Smooth muscle cell (in vitro differentiated cells): ENCODE measurements around the gene GSAP. TPM values are rescaled to one million over a fixed set of nuclear protein-coding genes. Genes with fewer than 3 reads are reported as not detected.

Experiments
- DNase-seq: peaks from one replicate; lab custom pipeline; 2025; ENCODE audit not compliant: unreplicated experiment; lab: John Stamatoyannopoulos, UW
- H2AFZ ChIP-seq: fragments of 200-600 bp; sonication (generic); 2 replicates; pipeline ENCODE4 v1.6.0; 2016; ENCODE audit warnings: antibody characterized with exemption, low read depth, mild to moderate bottlenecking
- H3F3A ChIP-seq: fragments of 200-600 bp; sonication (generic); 2 replicates; pipeline ENCODE4 v1.6.0; 2017; ENCODE audit warnings: antibody characterized with exemption, low read depth
- H3K27ac ChIP-seq: fragments of 200-600 bp; sonication (generic); 2 replicates; pipeline ENCODE4 v1.5.1; 2016; ENCODE audit warnings: low read depth, mild to moderate bottlenecking
- H3K27me3 ChIP-seq: fragments of 200-600 bp; sonication (generic); 2 replicates; pipeline ENCODE4 v1.6.1; 2016; ENCODE audit warnings: low read depth, mild to moderate bottlenecking
- H3K36me3 ChIP-seq: fragments of 200-600 bp; sonication (generic); 2 replicates; pipeline ENCODE4 v1.5.1; 2016; ENCODE audit warnings: low read depth
- H3K4me1 ChIP-seq: fragments of 200-600 bp; sonication (generic); 2 replicates; pipeline ENCODE4 v1.5.1; 2016; ENCODE audit warnings: low read depth
- H3K4me2 ChIP-seq: fragments of 200-600 bp; sonication (generic); 2 replicates; pipeline ENCODE4 v1.6.0; 2016; ENCODE audit warnings: mild to moderate bottlenecking
- H3K4me3 ChIP-seq: fragments of 200-600 bp; sonication (generic); 2 replicates; pipeline ENCODE4 v1.5.1; 2016; ENCODE audit warnings: mild to moderate bottlenecking
- H3K79me2 ChIP-seq: fragments of 200-600 bp; sonication (generic); 2 replicates; pipeline ENCODE4 v1.6.0; 2016; ENCODE audit warnings: low read depth, mild to moderate bottlenecking
- H3K9ac ChIP-seq: fragments of 200-600 bp; sonication (generic); 2 replicates; pipeline ENCODE4 v1.6.0; 2016; ENCODE audit warnings: low read depth
- H3K9me3 ChIP-seq: fragments of 200-600 bp; sonication (generic); replicated peaks from 2 replicates; pipeline ENCODE4 v1.5.1; 2016; ENCODE audit warnings: low read depth
- H4K20me1 ChIP-seq: fragments of 200-600 bp; sonication (generic); 2 replicates; pipeline ENCODE4 v1.6.0; 2016; ENCODE audit warnings: low read depth
- WGBS: methylation state at CpG from one replicate; pipeline ENCODE4 v1.1.7; 2016; ENCODE audit warnings: low lambda C conversion rate; 5-methylcytosine and 5-hydroxymethylcytosine counted together
- polyA plus RNA-seq: library from polyadenylated mRNA; unstranded; fragments of >200 nt; fragmentation: Nextera tagmentation; extraction: Ambion mirVana; gene quantifications from 2 replicates; pipeline ENCODE4 v1.2.1, GENCODE V29; 2016
- total RNA-seq: library from RNA; depleted of rRNA; stranded (reverse); fragments of >200 nt; gene quantifications from 2 replicates; pipeline ENCODE4 v1.2.3, GENCODE V29; 2014
- TF ChIP-seq, protein P1 (sequence below): fragments of 200-600 bp; sonication (generic); IDR thresholded peaks from 2 replicates; pipeline ENCODE4 v1.5.1; 2017; ENCODE audit warnings: borderline replicate concordance, mild to moderate bottlenecking, antibody characterized with exemption; ENCODE audit not compliant: insufficient read depth, poor library complexity, severe bottlenecking

The GSAP gene
- total and polyA plus RNA-seq, 2 experiments from 2014 or later, result 0.45 to 0.94 TPM

DNA sequence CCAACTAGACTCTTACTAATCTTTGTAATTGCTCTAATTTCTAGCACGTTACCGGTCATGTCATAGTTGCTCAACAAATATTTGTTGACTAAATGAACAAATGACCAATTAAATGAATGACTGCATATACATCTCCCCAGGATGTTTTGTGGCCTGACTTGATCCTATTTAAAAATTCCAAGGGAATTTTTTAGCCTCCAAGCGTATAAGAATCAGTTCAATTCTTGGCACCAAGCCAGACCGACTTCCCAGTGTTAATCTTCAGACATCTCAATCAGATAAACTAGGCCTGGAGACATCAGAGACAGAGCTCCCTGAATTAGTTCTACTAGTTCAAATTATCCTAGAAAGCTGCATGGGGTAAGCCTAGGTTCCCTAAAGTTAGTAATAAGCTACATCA lies 96.0 kb downstream of the GSAP start:
- Histone ChIP-seq H3K27ac (no peak overlapping the region), H3K9ac (no peak overlapping the region), H3K4me1 (no peaks in the 10 kb centered on the region), H3K9me3 (no peaks in the 10 kb centered on the region), H4K20me1 (no peaks in the 10 kb centered on the region), H3K27me3 (no peaks in the 10 kb centered on the region), H3F3A (no peaks in the 10 kb centered on the region), H3K4me3 (no peak overlapping the region), H3K4me2 (no peak overlapping the region), H2AFZ (no peak overlapping the region), H3K36me3 (no peaks in the 10 kb centered on the region), H3K79me2 (no peaks in the 10 kb centered on the region)
- DNase-seq, result no peak
- TF ChIP-seq, protein P1, sequence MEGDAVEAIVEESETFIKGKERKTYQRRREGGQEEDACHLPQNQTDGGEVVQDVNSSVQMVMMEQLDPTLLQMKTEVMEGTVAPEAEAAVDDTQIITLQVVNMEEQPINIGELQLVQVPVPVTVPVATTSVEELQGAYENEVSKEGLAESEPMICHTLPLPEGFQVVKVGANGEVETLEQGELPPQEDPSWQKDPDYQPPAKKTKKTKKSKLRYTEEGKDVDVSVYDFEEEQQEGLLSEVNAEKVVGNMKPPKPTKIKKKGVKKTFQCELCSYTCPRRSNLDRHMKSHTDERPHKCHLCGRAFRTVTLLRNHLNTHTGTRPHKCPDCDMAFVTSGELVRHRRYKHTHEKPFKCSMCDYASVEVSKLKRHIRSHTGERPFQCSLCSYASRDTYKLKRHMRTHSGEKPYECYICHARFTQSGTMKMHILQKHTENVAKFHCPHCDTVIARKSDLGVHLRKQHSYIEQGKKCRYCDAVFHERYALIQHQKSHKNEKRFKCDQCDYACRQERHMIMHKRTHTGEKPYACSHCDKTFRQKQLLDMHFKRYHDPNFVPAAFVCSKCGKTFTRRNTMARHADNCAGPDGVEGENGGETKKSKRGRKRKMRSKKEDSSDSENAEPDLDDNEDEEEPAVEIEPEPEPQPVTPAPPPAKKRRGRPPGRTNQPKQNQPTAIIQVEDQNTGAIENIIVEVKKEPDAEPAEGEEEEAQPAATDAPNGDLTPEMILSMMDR, result no peak
- 61% methylated on average over 4 of the region's 4 CpGs for WGBS

DNA sequence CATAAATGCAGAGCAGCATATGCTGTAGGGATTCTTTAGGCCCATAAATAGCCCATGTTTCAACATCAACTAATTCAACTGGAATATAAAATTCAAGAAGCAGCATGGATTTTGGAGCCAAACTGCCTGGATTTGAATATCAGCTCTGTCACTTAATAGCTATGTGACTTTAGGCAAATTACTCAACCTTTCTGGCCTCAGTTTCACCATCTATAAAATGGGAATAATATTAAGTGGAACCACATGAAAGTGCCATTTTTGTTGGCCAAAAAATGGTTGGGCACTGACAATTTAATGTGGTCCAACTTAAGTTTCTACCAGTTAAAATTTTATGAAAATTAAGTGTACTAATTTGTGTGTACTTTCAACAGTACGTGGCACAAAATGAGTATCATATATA lies 98.1 kb downstream of the GSAP start:
- Histone ChIP-seq H3K9me3 (no peaks in the 10 kb centered on the region), H2AFZ (no peak overlapping the region), H3K4me1 (no peaks in the 10 kb centered on the region), H3K79me2 (no peaks in the 10 kb centered on the region), H3K4me2 (no peak overlapping the region), H3K27ac (no peak overlapping the region), H3K36me3 (no peaks in the 10 kb centered on the region), H3K4me3 (no peak overlapping the region), H3K9ac (no peak overlapping the region), H3F3A (no peaks in the 10 kb centered on the region), H4K20me1 (no peaks in the 10 kb centered on the region), H3K27me3 (no peaks in the 10 kb centered on the region)
- TF ChIP-seq, protein P1, result no peak
- whole genome bisulfite sequencing, result 100% methylated on average over 1 of the region's 1 CpG
- DNase-seq, result no peak

DNA sequence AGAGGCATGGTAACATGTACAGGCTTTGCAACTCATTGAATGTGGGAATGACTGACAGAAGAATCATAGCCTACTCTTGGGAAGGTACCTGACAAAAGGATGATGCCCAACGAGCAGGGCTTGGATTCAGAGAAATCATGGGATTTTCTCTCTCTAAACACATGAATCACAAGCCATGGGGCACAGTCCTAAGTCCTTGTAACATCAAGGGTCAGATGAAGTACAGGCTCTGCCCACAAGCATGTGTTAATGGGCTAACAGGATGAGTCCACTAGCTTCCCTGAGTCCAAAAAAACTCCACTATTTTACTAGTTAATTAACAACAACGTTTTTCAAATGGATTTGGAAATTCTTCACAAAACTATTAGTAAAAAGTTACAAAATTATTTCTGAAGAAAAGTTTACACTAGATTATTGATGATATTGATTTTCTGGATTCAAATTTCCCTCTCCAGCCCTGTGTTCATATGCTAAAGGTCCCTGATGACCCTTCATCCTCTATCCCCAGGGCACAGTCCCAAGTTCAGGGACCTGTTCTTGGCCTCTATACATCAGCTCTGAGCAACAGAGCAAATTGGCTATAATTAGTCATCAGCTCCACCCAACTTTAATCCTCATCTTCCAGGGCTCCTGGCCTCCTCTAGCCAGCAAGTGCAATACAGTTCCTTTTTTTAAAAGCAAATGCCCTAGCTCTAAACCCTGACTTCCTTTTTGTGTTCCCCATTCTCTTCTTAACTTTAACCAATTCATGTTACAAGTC lies 99.8 kb downstream of the GSAP start:
- H3K4me3 ChIP-seq, result no peak overlapping the region
- no peak for DNase-seq
- no peaks in the 10 kb centered on the region for H3K79me2 ChIP-seq
- no peaks in the 10 kb centered on the region for H3K9me3 ChIP-seq
- H3K4me1 ChIP-seq, result no peaks in the 10 kb centered on the region
- H3F3A ChIP-seq, result no peaks in the 10 kb centered on the region
- H3K9ac ChIP-seq, result no peak overlapping the region
- no peak overlapping the region for H3K4me2 ChIP-seq
- no peaks in the 10 kb centered on the region for H4K20me1 ChIP-seq
- WGBS, result 45% methylated on average over 2 of the region's 2 CpGs
- H2AFZ ChIP-seq, result no peak overlapping the region
- TF ChIP-seq, protein P1, result no peak
- H3K27ac ChIP-seq, result no peak overlapping the region
- H3K27me3 ChIP-seq, result no peaks in the 10 kb centered on the region
- H3K36me3 ChIP-seq, result no peaks in the 10 kb centered on the region

DNA sequence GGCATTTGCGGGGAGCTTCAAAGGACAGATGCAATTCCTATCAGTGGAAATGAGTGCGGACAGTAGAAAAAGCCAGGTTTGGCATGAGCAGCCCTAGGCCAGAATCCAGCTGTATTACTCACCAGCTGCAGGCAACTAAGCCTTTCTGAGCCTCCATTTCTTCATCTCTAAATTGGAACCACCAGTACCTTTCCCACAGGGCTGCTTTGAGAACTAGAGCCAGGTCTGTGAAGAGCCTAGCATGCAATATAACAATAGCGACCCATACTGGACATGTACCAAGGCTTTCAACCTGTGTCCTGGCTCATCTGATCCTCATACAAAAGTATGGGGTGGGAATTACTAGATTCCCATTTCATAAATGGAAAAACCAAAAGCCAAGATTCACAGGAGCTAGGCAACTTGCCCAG lies 101.0 kb downstream of the GSAP start:
- H2AFZ ChIP-seq, result no peak overlapping the region
- WGBS, result 87% methylated on average over 3 of the region's 3 CpGs
- TF ChIP-seq, protein P1, result no peak
- no peak overlapping the region for H3K4me2 ChIP-seq
- no peak overlapping the region for H3K27ac ChIP-seq
- no peaks in the 10 kb centered on the region for H3K36me3 ChIP-seq
- no peaks in the 10 kb centered on the region for H3K9me3 ChIP-seq
- no peak overlapping the region for H3K4me3 ChIP-seq
- no peaks in the 10 kb centered on the region for H3F3A ChIP-seq
- no peaks in the 10 kb centered on the region for H3K4me1 ChIP-seq
- no peaks in the 10 kb centered on the region for H3K79me2 ChIP-seq
- no peak for DNase-seq
- H3K27me3 ChIP-seq, result no peaks in the 10 kb centered on the region
- H3K9ac ChIP-seq, result no peak overlapping the region
- H4K20me1 ChIP-seq, result no peaks in the 10 kb centered on the region
